Astrocyte of the spinal cord (primary cell): ENCODE results near the gene PCDHAC1.

Source experiments
- DNase-seq: peaks from one replicate; pipeline ENCODE4 v3.0.0; 2011; ENCODE audit warnings: low read depth, low spot score
- H3K4me3 ChIP-seq: 2 replicates; pipeline ENCODE4 v1.5.1; 2011; ENCODE audit warnings: low read depth, mild to moderate bottlenecking, low read length, moderate library complexity
- in situ Hi-C: cut with HindIII; loops from 2 replicates; pipeline ENCODE4 v1.10.0; 2017; ENCODE audit warnings: low sequenced_read_pairs
- TF ChIP-seq, protein P1 (sequence below): IDR thresholded peaks from 2 replicates; pipeline ENCODE4 v1.5.1; 2012; ENCODE audit warnings: low read depth, mild to moderate bottlenecking, low read length, inconsistent platforms

Gene PCDHAC1

DNA sequence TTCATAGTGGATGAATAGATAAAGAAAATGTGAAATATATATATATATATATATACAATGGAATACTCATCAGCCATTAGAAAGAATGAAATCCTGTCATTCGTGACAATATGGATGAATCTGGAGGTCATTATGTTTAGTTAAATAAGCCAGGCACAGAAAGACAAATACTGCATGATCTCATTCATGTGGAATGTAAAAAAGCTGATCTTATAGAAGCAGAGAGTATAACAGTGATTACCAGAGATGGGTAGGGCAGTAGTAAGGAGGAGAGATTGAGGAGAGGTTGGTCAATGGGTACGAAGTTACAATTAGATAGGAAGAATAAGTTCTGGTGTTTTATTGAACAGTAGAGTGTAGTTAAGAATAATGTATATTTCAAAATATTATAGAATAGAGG lies 20.5 kb downstream of the PCDHAC1 start:
- no peak for DNase-seq
- TF ChIP-seq, protein P1, sequence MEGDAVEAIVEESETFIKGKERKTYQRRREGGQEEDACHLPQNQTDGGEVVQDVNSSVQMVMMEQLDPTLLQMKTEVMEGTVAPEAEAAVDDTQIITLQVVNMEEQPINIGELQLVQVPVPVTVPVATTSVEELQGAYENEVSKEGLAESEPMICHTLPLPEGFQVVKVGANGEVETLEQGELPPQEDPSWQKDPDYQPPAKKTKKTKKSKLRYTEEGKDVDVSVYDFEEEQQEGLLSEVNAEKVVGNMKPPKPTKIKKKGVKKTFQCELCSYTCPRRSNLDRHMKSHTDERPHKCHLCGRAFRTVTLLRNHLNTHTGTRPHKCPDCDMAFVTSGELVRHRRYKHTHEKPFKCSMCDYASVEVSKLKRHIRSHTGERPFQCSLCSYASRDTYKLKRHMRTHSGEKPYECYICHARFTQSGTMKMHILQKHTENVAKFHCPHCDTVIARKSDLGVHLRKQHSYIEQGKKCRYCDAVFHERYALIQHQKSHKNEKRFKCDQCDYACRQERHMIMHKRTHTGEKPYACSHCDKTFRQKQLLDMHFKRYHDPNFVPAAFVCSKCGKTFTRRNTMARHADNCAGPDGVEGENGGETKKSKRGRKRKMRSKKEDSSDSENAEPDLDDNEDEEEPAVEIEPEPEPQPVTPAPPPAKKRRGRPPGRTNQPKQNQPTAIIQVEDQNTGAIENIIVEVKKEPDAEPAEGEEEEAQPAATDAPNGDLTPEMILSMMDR = no peak
- H3K4me3 ChIP-seq = no peak overlapping the region
- in situ Hi-C loops = no loop called here

DNA sequence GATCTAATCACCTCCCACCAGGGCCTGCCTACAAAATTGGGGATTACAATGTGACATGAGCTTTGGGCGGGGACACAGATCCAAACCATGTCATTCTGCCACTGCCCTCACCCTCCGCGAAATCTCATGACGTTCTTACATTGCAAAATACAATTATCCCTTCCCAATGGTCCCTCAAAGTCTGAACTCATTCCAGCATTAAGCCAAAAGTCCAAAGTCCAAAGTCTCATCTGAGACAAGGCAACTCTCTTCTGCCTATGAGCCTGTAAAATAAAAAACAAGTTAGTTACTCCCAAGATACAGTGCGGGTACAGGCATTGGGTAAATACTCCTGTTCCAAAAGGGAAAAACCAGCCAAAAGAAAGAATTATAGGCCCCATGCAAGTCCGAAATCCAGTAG lies 25.5 kb downstream of the PCDHAC1 start:
- H3K4me3 ChIP-seq = no peak overlapping the region
- DNase-seq = no peak
- TF ChIP-seq, protein P1 = no peak
- in situ Hi-C loops = no loop called here

DNA sequence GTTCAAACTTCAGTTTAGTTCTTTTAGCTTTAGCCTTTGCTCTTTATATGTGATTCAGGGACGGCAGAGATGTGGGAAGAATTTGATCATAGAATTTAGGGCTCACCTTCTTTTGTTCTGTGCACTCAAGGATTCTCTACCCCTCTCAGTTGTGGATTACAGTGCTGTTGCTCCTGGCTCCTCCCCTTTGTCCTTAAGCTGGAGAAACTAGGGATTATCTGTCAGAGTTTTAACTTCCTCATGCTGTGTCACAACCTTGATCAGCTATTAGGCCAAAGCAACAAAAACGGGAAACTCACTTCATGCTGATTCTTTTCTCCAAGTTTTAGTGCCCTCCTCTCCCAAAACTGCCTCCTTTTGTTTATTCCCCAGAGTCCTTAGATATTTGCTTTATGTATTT lies 27.1 kb downstream of the PCDHAC1 start:
- H3K4me3 ChIP-seq = no peak overlapping the region
- in situ Hi-C loops = no loop called here
- no peak for DNase-seq
- TF ChIP-seq, protein P1 = no peak

DNA sequence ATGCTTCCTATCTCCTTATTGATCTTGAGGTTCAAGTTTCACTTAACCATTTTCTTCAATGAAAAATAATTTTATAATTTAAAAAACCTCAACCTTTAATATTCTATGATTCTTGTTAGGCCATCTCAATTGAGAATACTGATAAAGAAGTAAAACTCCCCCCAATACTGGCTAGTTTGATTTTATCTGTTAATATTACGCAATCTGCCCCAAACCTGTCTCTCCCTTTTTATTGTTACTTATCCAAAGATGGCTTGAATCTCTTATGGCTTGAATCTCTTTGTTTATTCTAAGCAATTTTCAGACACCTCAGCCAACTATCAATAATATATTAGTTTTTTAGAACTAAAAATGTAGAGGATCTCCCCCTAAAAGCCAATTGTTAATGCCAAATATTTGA lies 36.1 kb downstream of the PCDHAC1 start:
- in situ Hi-C loops = no loop called here
- TF ChIP-seq, protein P1 = no peak
- DNase-seq = no peak
- H3K4me3 ChIP-seq = no peak overlapping the region

DNA sequence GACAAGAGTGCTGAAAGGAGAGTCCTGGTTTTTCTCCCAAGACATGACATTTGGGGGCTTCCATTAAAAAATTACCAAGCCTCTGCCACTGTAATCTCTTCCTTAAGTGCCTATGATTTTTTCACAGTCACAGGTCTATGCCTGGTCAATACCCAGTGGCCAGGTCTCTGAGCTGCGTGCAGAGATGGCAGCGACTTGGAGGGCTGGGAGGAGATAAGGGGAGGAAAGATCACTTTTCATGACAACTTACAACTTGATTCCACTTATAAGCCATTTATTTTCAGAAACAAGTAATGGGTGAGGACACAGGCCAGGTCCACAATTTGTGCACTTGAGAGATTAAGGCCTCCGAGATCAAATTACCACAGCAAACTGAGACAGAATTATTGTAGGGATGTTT lies 38.3 kb downstream of the PCDHAC1 start:
- TF ChIP-seq, protein P1 = no peak
- in situ Hi-C loops = no loop called here
- H3K4me3 ChIP-seq = no peak overlapping the region
- DNase-seq = no peak

DNA sequence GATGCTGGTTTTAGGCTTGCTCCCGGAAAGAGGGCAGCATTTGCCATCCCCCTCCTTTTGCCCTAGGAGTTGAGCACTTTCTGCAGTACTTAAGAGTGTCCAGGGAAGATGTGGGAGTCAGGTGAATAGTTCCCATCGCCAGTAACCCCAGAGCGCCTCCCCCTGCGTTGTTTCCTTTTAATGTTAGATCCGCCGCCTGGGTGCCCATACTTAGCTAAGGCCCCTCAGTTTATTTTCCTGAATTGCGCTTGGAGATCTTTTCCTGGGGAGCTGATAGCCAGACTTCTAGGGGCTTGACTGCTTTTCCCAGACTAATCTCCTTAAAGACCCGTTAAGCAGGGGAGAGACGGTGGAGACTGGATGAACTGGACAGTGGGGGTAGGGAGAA lies 39.8 kb downstream of the PCDHAC1 start:
- no peak for DNase-seq
- in situ Hi-C loops = no loop called here
- peak overlapping the region; percentile 37 for H3K4me3 ChIP-seq
- TF ChIP-seq, protein P1 = no peak
